Measurements from ENCODE around the gene CENPQ. TPM values are rescaled to one million over a fixed set of nuclear protein-coding genes. Genes with fewer than 3 reads are reported as not detected.

The CENPQ gene
- total RNA-seq, 4 donors from 2014 or later, result 0.88 to 5.8 (median 1.6) TPM

- Histone ChIP-seq H3K4me3 (no peak overlapping the region), H3K27ac (no peak overlapping the region), H3K9me3 (no peaks in the 10 kb centered on the region), H3K4me1 (no peaks in the 10 kb centered on the region), H3K36me3 (no peaks in the 10 kb centered on the region), H3K27me3 (no peaks in the 10 kb centered on the region)
- TF ChIP-seq CTCF (IDR thresholded peaks at IDR 0.05) (no peak), POLR2A (IDR thresholded peaks at IDR 0.05) (no peak)
- no peak for DNase-seq
Observed at GRCh38 chr6:49535795-49536194, 72.6 kb downstream of the CENPQ start.

- no peak overlapping the region for H3K27ac ChIP-seq
- no peak overlapping the region for H3K4me3 ChIP-seq
- H3K27me3 ChIP-seq, result no peaks in the 10 kb centered on the region
- no peak for TF ChIP-seq POLR2A (IDR thresholded peaks at IDR 0.05)
- no peak for TF ChIP-seq CTCF (IDR thresholded peaks at IDR 0.05)
- no peaks in the 10 kb centered on the region for H3K4me1 ChIP-seq
- H3K9me3 ChIP-seq, result no peaks in the 10 kb centered on the region
- no peaks in the 10 kb centered on the region for H3K36me3 ChIP-seq
- no peak for DNase-seq
Observed at GRCh38 chr6:49539102-49539501, 75.9 kb downstream of the CENPQ start.

- DNase-seq, result no peak
- H3K36me3 ChIP-seq, result no peaks in the 10 kb centered on the region
- H3K27me3 ChIP-seq, result no peaks in the 10 kb centered on the region
Observed at GRCh38 chr6:49540614-49541013, 77.4 kb downstream of the CENPQ start.

GRCh38 chr6:49541210-49541724 is 78.1 kb downstream of the CENPQ start:
- TF ChIP-seq CTCF (IDR thresholded peaks at IDR 0.05) (no peak), POLR2A (IDR thresholded peaks at IDR 0.05) (no peak)
- H3K36me3 ChIP-seq, result no peaks in the 10 kb centered on the region
- no peaks in the 10 kb centered on the region for H3K27me3 ChIP-seq
- H3K4me1 ChIP-seq, result no peaks in the 10 kb centered on the region
- no peak overlapping the region for H3K4me3 ChIP-seq
- DNase-seq, result no peak
- H3K27ac ChIP-seq, result no peak overlapping the region
- no peaks in the 10 kb centered on the region for H3K9me3 ChIP-seq

More at GRCh38 chr6:49540614-49541013, 77.4 kb downstream of the CENPQ start:
- H3K27ac ChIP-seq, result no peak overlapping the region
- H3K4me1 ChIP-seq, result no peaks in the 10 kb centered on the region
- TF ChIP-seq CTCF (IDR thresholded peaks at IDR 0.05), result no peak
- TF ChIP-seq POLR2A (IDR thresholded peaks at IDR 0.05), result no peak
- H3K9me3 ChIP-seq, result no peaks in the 10 kb centered on the region
- no peak overlapping the region for H3K4me3 ChIP-seq

- Histone ChIP-seq H3K4me3 (no peak overlapping the region), H3K4me1 (no peaks in the 10 kb centered on the region), H3K9me3 (no peaks in the 10 kb centered on the region), H3K27ac (no peak overlapping the region), H3K36me3 (no peaks in the 10 kb centered on the region), H3K27me3 (no peaks in the 10 kb centered on the region)
- DNase-seq, result no peak
- TF ChIP-seq CTCF (IDR thresholded peaks at IDR 0.05), result no peak
- no peak for TF ChIP-seq POLR2A (IDR thresholded peaks at IDR 0.05)
Observed at GRCh38 chr6:49541936-49542335, 78.8 kb downstream of the CENPQ start.

Other genes starting within 250 kb of the CENPQ start
- gene MMUT, start 117 bp upstream of the CENPQ start, total RNA-seq, result 10 to 100 TPM; 10.7 to 24.5 (median 16.9) TPM
- gene GLYATL3, start 36.6 kb downstream of the CENPQ start, total RNA-seq, result not detected
- gene C6orf141, start 87.3 kb downstream of the CENPQ start, total RNA-seq, result 1 to 10 TPM in 3 of 4 donors, not detected in 1; 4.9 to 8.6 (median 8.2) TPM
- gene RHAG, start 173.5 kb downstream of the CENPQ start, total RNA-seq, result not detected